ENCODE results near the gene ZDHHC14.

ZDHHC14 gene

DNA sequence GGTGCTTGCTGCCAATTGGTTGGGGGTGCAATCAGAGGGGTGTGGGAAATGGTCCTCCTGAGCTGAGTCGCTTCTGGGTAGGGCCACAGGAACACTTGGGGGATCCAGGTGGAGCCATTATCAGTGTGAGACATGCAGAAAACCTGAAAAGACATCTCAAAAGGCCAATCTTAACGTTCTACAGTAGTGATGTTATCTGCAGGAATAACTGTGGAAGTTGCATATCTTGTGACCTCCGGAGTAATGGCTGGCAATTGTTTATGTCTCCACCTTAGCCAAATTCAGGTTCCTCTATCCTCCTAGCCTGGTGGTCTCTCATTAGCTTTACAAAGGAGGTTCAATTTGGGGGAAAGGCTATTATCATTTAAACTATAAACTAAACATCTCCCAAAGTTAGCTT, 327.2 kb downstream of the ZDHHC14 start:
- no peak for DNase-seq (ENCODE audit: low spot score)
- no peak overlapping the region for H3K18ac ChIP-seq (ENCODE audit: low read length)
- no peaks in the 10 kb centered on the region for H3K4me1 ChIP-seq (ENCODE audit: control insufficient read depth in 2 of 2, insufficient read depth in 1 of 2, low read depth in 1 of 2, low read length in 2 of 2)
- H3K9ac ChIP-seq (ENCODE audit: low read depth, low read length, poor library complexity) = no peak overlapping the region
- peaks cover 0 to 2% of the 10 kb centered on the region in 2 donors for H3K9me3 ChIP-seq (replicated peaks in 1 of 2; ENCODE audit: control insufficient read depth in 2 of 2, insufficient read depth in 1 of 2, low read depth in 1 of 2, low read length in 2 of 2)
- H2BK5ac ChIP-seq (ENCODE audit: low read length) = no peak overlapping the region
- H3K4me3 ChIP-seq (ENCODE audit: low read length in 2 of 2) = no peak overlapping the region
- no peak overlapping the region for H2BK15ac ChIP-seq (ENCODE audit: low read length)
- peaks cover 0 to 17% (median 0%) of the 10 kb centered on the region in 3 experiments for H3K27me3 ChIP-seq (ENCODE audit: control insufficient read depth in 3 of 3, insufficient read depth in 3 of 3, low read depth in 1 of 3, low read length in 3 of 3)
- no peak overlapping the region for H3K23ac ChIP-seq (ENCODE audit: low read depth, low read length, poor library complexity)
- no peaks in the 10 kb centered on the region for H3K79me1 ChIP-seq (ENCODE audit: low read depth, low read length)
- H2AFZ ChIP-seq (ENCODE audit: low read length) = no peak overlapping the region
- H2AK5ac ChIP-seq (ENCODE audit: low read depth, low read length) = no peak overlapping the region
- no peak overlapping the region for H4K91ac ChIP-seq (ENCODE audit: low read depth, low read length, poor library complexity)
- H3K14ac ChIP-seq (ENCODE audit: low read length) = no peak overlapping the region
- H2BK120ac ChIP-seq (ENCODE audit: low read depth, low read length) = no peak overlapping the region
- no CpG with 5 or more reads among the region's 3 CpGs for WGBS, 2 donors (ENCODE audit: extremely low coverage in 2 of 2, insufficient read length in 2 of 2, insufficient replicate concordance in 1 of 2)
- no peak overlapping the region for H3K4ac ChIP-seq (ENCODE audit: low read length)
- no peak overlapping the region for H3K27ac ChIP-seq (replicated peaks; ENCODE audit: low read length)
- H3K36me3 ChIP-seq (replicated peaks in 1 of 2; ENCODE audit: control insufficient read depth in 2 of 2, insufficient read depth in 2 of 2, low read length in 2 of 2) = no peaks in the 10 kb centered on the region
- H4K8ac ChIP-seq (ENCODE audit: low read depth, low read length) = no peak overlapping the region
- H3K4me2 ChIP-seq (ENCODE audit: insufficient read depth, low read length, poor library complexity, severe bottlenecking) = no peak overlapping the region
- no peak overlapping the region for H2BK12ac ChIP-seq (ENCODE audit: low read length)

DNA sequence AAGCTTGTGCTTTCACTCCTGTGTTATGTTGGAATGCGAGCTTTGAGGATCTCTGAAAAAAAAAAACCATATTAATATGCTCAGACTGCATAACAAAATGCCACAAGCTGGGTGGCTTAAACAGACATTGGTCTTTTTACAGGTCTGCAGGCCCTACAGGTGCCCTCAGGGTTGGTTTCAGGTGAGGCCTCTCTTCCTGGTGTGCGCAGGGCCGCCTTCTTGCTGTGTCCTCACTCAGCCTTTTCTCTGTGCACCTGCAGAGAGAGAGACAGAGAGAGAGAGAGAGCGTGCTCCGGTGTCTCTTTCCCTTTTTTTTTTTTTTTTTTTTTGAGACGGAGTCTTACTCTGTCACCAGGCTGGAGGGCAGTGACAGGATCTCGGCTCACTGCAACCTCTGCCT, 327.9 kb downstream of the ZDHHC14 start:
- H4K91ac ChIP-seq (ENCODE audit: low read depth, low read length, poor library complexity) = no peak overlapping the region
- no peak overlapping the region for H3K4me2 ChIP-seq (ENCODE audit: insufficient read depth, low read length, poor library complexity, severe bottlenecking)
- no peak overlapping the region for H3K23ac ChIP-seq (ENCODE audit: low read depth, low read length, poor library complexity)
- H3K4ac ChIP-seq (ENCODE audit: low read length) = no peak overlapping the region
- H2BK12ac ChIP-seq (ENCODE audit: low read length) = no peak overlapping the region
- no peak overlapping the region for H2BK5ac ChIP-seq (ENCODE audit: low read length)
- no peak overlapping the region for H3K27ac ChIP-seq (replicated peaks; ENCODE audit: low read length)
- no peak overlapping the region for H2AK5ac ChIP-seq (ENCODE audit: low read depth, low read length)
- no peak overlapping the region for H2BK15ac ChIP-seq (ENCODE audit: low read length)
- no peak overlapping the region for H3K9ac ChIP-seq (ENCODE audit: low read depth, low read length, poor library complexity)
- no peak overlapping the region for H3K4me3 ChIP-seq (ENCODE audit: low read length in 2 of 2)
- H3K27me3 ChIP-seq (ENCODE audit: control insufficient read depth in 3 of 3, insufficient read depth in 3 of 3, low read depth in 1 of 3, low read length in 3 of 3) = peaks cover 0 to 24% (median 0%) of the 10 kb centered on the region in 3 experiments
- no CpG with 5 or more reads among the region's 7 CpGs for WGBS, 2 donors (ENCODE audit: extremely low coverage in 2 of 2, insufficient read length in 2 of 2, insufficient replicate concordance in 1 of 2)
- no peaks in the 10 kb centered on the region for H3K79me1 ChIP-seq (ENCODE audit: low read depth, low read length)
- H2AFZ ChIP-seq (ENCODE audit: low read length) = no peak overlapping the region
- H2BK120ac ChIP-seq (ENCODE audit: low read depth, low read length) = no peak overlapping the region
- no peaks in the 10 kb centered on the region for H3K36me3 ChIP-seq (replicated peaks in 1 of 2; ENCODE audit: control insufficient read depth in 2 of 2, insufficient read depth in 2 of 2, low read length in 2 of 2)
- H3K18ac ChIP-seq (ENCODE audit: low read length) = no peak overlapping the region
- H3K14ac ChIP-seq (ENCODE audit: low read length) = no peak overlapping the region
- H3K4me1 ChIP-seq (ENCODE audit: control insufficient read depth in 2 of 2, insufficient read depth in 1 of 2, low read depth in 1 of 2, low read length in 2 of 2) = no peaks in the 10 kb centered on the region
- no peak overlapping the region for H4K8ac ChIP-seq (ENCODE audit: low read depth, low read length)
- DNase-seq (ENCODE audit: low spot score) = no peak
- H3K9me3 ChIP-seq (replicated peaks in 1 of 2; ENCODE audit: control insufficient read depth in 2 of 2, insufficient read depth in 1 of 2, low read depth in 1 of 2, low read length in 2 of 2) = peaks cover 0 to 2% of the 10 kb centered on the region in 2 donors

DNA sequence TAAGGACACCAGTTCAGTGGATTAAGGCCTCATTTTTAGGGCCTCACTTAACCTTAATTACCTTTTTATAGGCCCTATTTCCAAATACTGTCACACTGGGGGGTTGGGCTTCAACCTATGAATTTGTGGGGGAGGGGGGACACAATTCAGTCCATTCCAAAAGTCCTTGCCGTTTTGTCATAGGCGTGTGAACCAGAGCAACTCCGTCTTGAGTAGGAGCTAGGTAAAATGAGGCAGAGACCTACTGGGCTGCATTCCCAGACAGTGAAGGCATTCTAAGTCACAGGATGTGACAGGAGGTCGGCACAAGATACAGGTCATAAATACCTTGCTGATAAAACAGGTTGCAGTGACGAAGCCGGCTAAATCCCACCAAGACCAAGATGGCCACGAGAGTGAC, 328.6 kb downstream of the ZDHHC14 start:
- H2BK12ac ChIP-seq (ENCODE audit: low read length) = no peak overlapping the region
- no CpG with 5 or more reads among the region's 7 CpGs for WGBS, 2 donors (ENCODE audit: extremely low coverage in 2 of 2, insufficient read length in 2 of 2, insufficient replicate concordance in 1 of 2)
- no peak overlapping the region for H4K8ac ChIP-seq (ENCODE audit: low read depth, low read length)
- H3K23ac ChIP-seq (ENCODE audit: low read depth, low read length, poor library complexity) = no peak overlapping the region
- no peak overlapping the region for H2AK5ac ChIP-seq (ENCODE audit: low read depth, low read length)
- H3K4ac ChIP-seq (ENCODE audit: low read length) = no peak overlapping the region
- no peak for DNase-seq (ENCODE audit: low spot score)
- H3K27ac ChIP-seq (replicated peaks; ENCODE audit: low read length) = no peak overlapping the region
- H3K9ac ChIP-seq (ENCODE audit: low read depth, low read length, poor library complexity) = no peak overlapping the region
- no peak overlapping the region for H3K14ac ChIP-seq (ENCODE audit: low read length)
- H2BK120ac ChIP-seq (ENCODE audit: low read depth, low read length) = no peak overlapping the region
- no peak overlapping the region for H2AFZ ChIP-seq (ENCODE audit: low read length)
- H3K79me1 ChIP-seq (ENCODE audit: low read depth, low read length) = no peaks in the 10 kb centered on the region
- no peak overlapping the region for H2BK5ac ChIP-seq (ENCODE audit: low read length)
- H2BK15ac ChIP-seq (ENCODE audit: low read length) = no peak overlapping the region
- no peaks in the 10 kb centered on the region for H3K4me1 ChIP-seq (ENCODE audit: control insufficient read depth in 2 of 2, insufficient read depth in 1 of 2, low read depth in 1 of 2, low read length in 2 of 2)
- peaks cover 0 to 2% of the 10 kb centered on the region in 2 donors for H3K9me3 ChIP-seq (replicated peaks in 1 of 2; ENCODE audit: control insufficient read depth in 2 of 2, insufficient read depth in 1 of 2, low read depth in 1 of 2, low read length in 2 of 2)
- no peak overlapping the region for H3K4me3 ChIP-seq (ENCODE audit: low read length in 2 of 2)
- peaks cover 0 to 25% (median 0%) of the 10 kb centered on the region in 3 experiments for H3K27me3 ChIP-seq (ENCODE audit: control insufficient read depth in 3 of 3, insufficient read depth in 3 of 3, low read depth in 1 of 3, low read length in 3 of 3)
- no peak overlapping the region for H4K91ac ChIP-seq (ENCODE audit: low read depth, low read length, poor library complexity)
- no peaks in the 10 kb centered on the region for H3K36me3 ChIP-seq (replicated peaks in 1 of 2; ENCODE audit: control insufficient read depth in 2 of 2, insufficient read depth in 2 of 2, low read length in 2 of 2)
- H3K18ac ChIP-seq (ENCODE audit: low read length) = no peak overlapping the region
- no peak overlapping the region for H3K4me2 ChIP-seq (ENCODE audit: insufficient read depth, low read length, poor library complexity, severe bottlenecking)

DNA sequence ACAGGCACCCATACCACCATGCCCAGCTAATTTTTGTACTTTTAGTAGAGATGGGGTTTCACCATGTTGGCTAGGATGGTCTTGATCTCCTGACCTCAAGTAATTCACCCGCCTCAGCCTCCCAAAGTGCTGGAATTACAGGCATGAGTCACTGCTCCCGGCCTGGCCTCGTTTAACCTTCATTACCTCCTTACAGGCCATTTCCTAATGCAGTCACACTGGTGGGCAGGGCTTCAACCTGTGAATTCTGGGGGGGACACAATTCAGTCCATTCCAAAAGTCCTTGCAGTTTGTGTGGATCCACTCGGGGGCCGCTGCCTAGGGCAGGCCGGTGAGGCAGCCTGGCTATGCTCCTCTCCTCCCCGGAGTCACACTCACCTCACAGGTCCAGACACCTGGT, 329.6 kb downstream of the ZDHHC14 start:
- Histone ChIP-seq H3K4me1 (ENCODE audit: control insufficient read depth in 2 of 2, insufficient read depth in 1 of 2, low read depth in 1 of 2, low read length in 2 of 2) (peaks cover 0 to under 1% of the 10 kb centered on the region in 2 donors), H4K8ac (ENCODE audit: low read depth, low read length) (no peak overlapping the region), H3K4me2 (ENCODE audit: insufficient read depth, low read length, poor library complexity, severe bottlenecking) (no peak overlapping the region), H4K91ac (ENCODE audit: low read depth, low read length, poor library complexity) (no peak overlapping the region), H2BK120ac (ENCODE audit: low read depth, low read length) (no peak overlapping the region), H3K27ac (replicated peaks; ENCODE audit: low read length) (no peak overlapping the region), H3K79me1 (ENCODE audit: low read depth, low read length) (no peaks in the 10 kb centered on the region), H3K18ac (ENCODE audit: low read length) (no peak overlapping the region), H3K23ac (ENCODE audit: low read depth, low read length, poor library complexity) (no peak overlapping the region), H3K4ac (ENCODE audit: low read length) (no peak overlapping the region), H3K4me3 (ENCODE audit: low read length in 2 of 2) (no peak overlapping the region), H2BK12ac (ENCODE audit: low read length) (no peak overlapping the region), H3K9ac (ENCODE audit: low read depth, low read length, poor library complexity) (no peak overlapping the region), H3K14ac (ENCODE audit: low read length) (no peak overlapping the region), H2AK5ac (ENCODE audit: low read depth, low read length) (no peak overlapping the region), H3K9me3 (replicated peaks in 1 of 2; ENCODE audit: control insufficient read depth in 2 of 2, insufficient read depth in 1 of 2, low read depth in 1 of 2, low read length in 2 of 2) (peaks cover 0 to 2% of the 10 kb centered on the region in 2 donors), H2AFZ (ENCODE audit: low read length) (no peak overlapping the region), H2BK5ac (ENCODE audit: low read length) (no peak overlapping the region), H3K36me3 (replicated peaks in 1 of 2; ENCODE audit: control insufficient read depth in 2 of 2, insufficient read depth in 2 of 2, low read length in 2 of 2) (no peaks in the 10 kb centered on the region), H2BK15ac (ENCODE audit: low read length) (no peak overlapping the region), H3K27me3 (ENCODE audit: control insufficient read depth in 3 of 3, insufficient read depth in 3 of 3, low read depth in 1 of 3, low read length in 3 of 3) (peaks cover 0 to 25% (median 0%) of the 10 kb centered on the region in 3 experiments)
- no CpG with 5 or more reads among the region's 7 CpGs for WGBS, 2 donors (ENCODE audit: extremely low coverage in 2 of 2, insufficient read length in 2 of 2, insufficient replicate concordance in 1 of 2)
- no peak for DNase-seq (ENCODE audit: low spot score)
